ENCODE measurements around the gene PIK3C2G. TPM values are rescaled to one million over a fixed set of nuclear protein-coding genes. Genes with fewer than 3 reads are reported as not detected.
"Not testable (repeated sequence)": the region's sequence is repeated elsewhere in the genome, so short reads cannot be mapped to it uniquely, and the experiment has no call there.

Gene PIK3C2G
- total and polyA plus RNA-seq, 3 donors from 2014 or later = 0.55 to 1.1 (median 0.62) TPM

DNA sequence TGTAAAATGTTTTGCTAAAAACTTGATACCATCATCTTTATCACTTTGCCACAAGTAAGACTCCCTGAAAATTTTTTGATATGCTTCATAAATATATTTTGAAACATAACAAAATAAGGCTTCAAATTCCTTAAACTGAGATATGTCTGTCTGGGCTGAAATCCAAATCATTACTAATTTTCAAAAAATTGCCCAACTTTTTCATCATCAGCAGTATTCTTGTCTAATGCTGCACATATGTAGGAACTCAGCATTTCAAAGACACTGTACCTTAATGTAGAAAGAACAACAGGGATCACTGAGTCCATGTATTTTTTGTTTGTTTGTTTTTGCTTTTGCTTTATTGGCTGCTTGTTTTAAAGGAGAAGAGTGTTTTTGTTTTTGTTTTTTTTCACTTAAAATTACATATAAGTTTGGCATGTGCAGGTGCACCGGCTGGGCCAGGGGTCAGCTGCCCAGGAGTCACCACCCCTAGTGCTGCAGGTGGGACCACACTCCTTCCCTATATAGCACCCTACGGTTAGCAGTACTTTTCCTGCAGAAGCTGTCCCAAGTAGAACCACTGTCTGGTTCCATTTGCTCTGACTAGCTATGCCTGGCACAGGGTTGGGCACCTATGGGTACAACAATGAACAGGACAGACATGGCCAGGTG is 231.2 kb downstream of the PIK3C2G start:
- TF ChIP-seq POLR2A (IDR thresholded peaks at IDR 0.05) = no peak
- TF ChIP-seq, protein P1, sequence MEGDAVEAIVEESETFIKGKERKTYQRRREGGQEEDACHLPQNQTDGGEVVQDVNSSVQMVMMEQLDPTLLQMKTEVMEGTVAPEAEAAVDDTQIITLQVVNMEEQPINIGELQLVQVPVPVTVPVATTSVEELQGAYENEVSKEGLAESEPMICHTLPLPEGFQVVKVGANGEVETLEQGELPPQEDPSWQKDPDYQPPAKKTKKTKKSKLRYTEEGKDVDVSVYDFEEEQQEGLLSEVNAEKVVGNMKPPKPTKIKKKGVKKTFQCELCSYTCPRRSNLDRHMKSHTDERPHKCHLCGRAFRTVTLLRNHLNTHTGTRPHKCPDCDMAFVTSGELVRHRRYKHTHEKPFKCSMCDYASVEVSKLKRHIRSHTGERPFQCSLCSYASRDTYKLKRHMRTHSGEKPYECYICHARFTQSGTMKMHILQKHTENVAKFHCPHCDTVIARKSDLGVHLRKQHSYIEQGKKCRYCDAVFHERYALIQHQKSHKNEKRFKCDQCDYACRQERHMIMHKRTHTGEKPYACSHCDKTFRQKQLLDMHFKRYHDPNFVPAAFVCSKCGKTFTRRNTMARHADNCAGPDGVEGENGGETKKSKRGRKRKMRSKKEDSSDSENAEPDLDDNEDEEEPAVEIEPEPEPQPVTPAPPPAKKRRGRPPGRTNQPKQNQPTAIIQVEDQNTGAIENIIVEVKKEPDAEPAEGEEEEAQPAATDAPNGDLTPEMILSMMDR (IDR thresholded peaks at IDR 0.05) = no peak
- no peak for DNase-seq
- no peaks in the 10 kb centered on the region for H3K9me3 ChIP-seq
- H3K27ac ChIP-seq = no peak overlapping the region
- H3K4me1 ChIP-seq = peaks cover 4% of the 10 kb centered on the region
- intact Hi-C loops (cut with DNase I; ENCODE audit: low total_unique reads) = no loop called here
- WGBS, 2 donors = 82 to 94% methylated on average over 2 of the region's 2 CpGs
- no peaks in the 10 kb centered on the region for H3K27me3 ChIP-seq
- no peaks in the 10 kb centered on the region for H3K36me3 ChIP-seq (ENCODE audit: low read depth, missing control alignments)
- H3K4me3 ChIP-seq = no peak overlapping the region

DNA sequence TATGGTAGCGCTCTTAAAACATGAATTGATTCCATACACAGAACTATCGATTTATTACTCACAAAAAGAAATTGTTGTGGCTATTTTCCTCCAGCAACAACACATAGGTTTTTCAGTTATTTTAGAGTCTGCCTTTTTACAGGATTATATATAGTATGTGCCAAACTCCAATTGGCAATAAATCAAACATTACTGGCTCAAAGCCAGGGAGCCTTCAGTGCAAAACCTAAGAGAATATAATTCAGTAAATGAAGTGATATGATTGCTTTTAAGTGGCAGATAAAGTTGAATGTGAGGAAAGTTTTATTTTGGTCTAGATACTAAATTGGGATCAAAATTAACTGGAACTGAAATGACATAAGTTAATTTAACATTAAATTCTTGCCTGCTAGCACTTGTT is 234.8 kb downstream of the PIK3C2G start:
- Histone ChIP-seq H3K36me3 (ENCODE audit: low read depth, missing control alignments) (no peaks in the 10 kb centered on the region), H3K27ac (no peak overlapping the region), H3K4me3 (no peak overlapping the region), H3K4me1 (peaks cover 4% of the 10 kb centered on the region), H3K9me3 (no peaks in the 10 kb centered on the region), H3K27me3 (no peaks in the 10 kb centered on the region)
- intact Hi-C loops (cut with DNase I; ENCODE audit: low total_unique reads) = no loop called here
- DNase-seq = no peak
- WGBS, 2 donors = 93% methylated on average over 2 of the region's 2 CpGs
- no peak for TF ChIP-seq POLR2A (IDR thresholded peaks at IDR 0.05)
- TF ChIP-seq, protein P1 (IDR thresholded peaks at IDR 0.05) = no peak

DNA sequence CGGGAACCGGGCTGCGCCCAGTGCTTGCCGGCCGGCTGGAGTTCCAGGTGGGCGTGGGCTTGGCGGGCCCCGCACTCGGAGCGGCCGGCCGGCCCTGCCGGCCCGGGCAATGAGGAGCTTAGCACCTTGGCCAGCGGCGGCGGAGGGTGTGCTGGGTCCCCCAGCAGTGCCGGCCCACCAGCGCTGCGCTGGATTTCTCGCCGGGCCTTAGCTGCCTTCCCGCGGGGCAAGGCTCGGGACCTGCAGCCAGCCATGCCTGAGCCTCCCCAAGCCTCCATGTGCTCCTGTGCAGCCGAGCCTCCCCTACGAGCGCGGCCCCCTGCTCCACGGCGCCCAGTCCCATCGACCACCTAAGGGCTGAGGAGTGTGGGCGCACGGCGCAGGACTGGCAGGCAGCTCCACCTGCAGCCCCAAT is 238.8 kb downstream of the PIK3C2G start:
- peak; percentile 16 for DNase-seq
- H3K36me3 ChIP-seq (ENCODE audit: low read depth, missing control alignments); H3K27me3 ChIP-seq; H3K4me1 ChIP-seq; intact Hi-C loops (cut with DNase I; ENCODE audit: low total_unique reads); H3K9me3 ChIP-seq; H3K27ac ChIP-seq: not testable (repeated sequence)
- peak overlapping the region; percentile 36 to 50 for H3K4me3 ChIP-seq
- 92% methylated on average over 33 of the region's 35 CpGs; no CpG with 5 or more reads in 1 of the 2 donors for WGBS, 2 donors

DNA sequence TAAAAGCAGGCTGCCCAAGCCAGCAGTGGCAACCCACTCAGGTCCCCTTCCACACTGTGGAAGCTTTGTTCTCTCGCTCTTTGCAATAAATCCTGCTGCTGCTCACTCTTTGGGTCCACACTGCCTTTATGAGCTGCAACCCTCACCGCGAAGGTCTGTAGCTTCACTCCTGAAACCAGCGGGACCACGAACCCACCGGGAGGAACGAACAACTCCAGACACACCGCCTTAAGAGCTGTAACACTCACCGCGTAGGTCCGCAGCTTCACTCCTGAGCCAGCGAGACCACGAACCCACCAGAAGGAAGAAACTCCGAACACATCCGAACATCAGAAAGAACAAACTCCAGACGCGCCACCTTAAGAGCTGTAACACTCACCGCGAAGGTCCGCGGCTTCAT is 239.4 kb downstream of the PIK3C2G start:
- peak overlapping the region; percentile 36 to 50 for H3K4me3 ChIP-seq
- 57 to 73% methylated on average over 21 of the region's 21 CpGs for WGBS, 2 donors
- DNase-seq; H3K27me3 ChIP-seq; H3K27ac ChIP-seq; H3K36me3 ChIP-seq (ENCODE audit: low read depth, missing control alignments); intact Hi-C loops (cut with DNase I; ENCODE audit: low total_unique reads); H3K4me1 ChIP-seq; H3K9me3 ChIP-seq: not testable (repeated sequence)

DNA sequence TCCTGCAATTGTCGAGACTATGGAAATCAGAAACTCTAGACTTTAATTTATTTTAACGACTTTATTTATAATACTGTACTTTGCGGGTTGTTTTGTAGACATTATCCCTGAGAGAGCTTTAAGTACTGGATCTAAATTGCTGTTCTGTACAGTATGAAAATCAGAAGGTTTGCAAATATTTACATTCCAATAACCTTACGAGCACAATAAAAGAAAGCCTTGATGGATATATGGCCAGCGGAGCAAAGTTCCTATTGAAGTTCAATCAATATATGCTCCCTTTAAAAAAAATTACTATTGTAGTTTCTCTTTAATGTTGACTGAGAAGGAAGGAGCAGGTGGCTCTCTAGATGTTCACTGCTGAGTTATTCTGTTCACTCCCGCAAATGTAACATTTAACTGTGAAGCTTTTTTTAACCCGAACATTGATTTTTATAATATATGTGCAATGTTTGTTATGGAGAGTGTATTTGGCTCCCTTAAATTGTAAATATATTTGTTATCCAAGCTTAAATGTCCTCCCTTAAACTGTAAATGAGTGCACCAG is 241.2 kb downstream of the PIK3C2G start:
- intact Hi-C loops (cut with DNase I; ENCODE audit: low total_unique reads) = no loop called here
- WGBS, 2 donors = 88 to 95% methylated on average over 7 of the region's 7 CpGs
- no peaks in the 10 kb centered on the region for H3K36me3 ChIP-seq (ENCODE audit: low read depth, missing control alignments)
- no peak overlapping the region for H3K4me3 ChIP-seq
- H3K27me3 ChIP-seq = no peaks in the 10 kb centered on the region
- TF ChIP-seq, protein P1 (IDR thresholded peaks at IDR 0.05) = no peak
- no peak for TF ChIP-seq POLR2A (IDR thresholded peaks at IDR 0.05)
- no peak overlapping the region for H3K27ac ChIP-seq
- no peaks in the 10 kb centered on the region for H3K9me3 ChIP-seq
- DNase-seq = no peak
- no peaks in the 10 kb centered on the region for H3K4me1 ChIP-seq

DNA sequence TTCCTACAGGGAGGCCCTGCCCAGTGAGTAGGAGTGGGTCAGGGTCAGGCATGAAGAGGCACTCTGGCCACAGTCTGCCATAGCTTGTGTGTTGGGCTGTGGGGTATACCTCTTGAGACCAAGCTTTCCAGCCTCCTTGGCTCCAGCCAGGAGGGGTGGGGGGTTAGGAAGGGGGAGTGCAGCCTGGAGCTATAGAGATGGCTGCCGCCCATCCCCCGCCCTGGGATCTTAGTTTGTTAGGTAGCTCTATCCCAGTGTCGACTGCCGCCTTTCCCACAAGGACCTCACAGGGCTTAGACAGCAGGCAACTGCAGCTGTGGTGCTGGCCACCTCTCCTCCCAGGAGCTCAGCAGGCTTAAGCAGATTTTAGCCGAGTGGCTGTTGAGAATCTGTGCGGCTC is 260.1 kb downstream of the PIK3C2G start:
- H3K36me3 ChIP-seq (ENCODE audit: low read depth, missing control alignments) = no peaks in the 10 kb centered on the region
- DNase-seq = no peak
- no peaks in the 10 kb centered on the region for H3K27me3 ChIP-seq
- H3K9me3 ChIP-seq = no peaks in the 10 kb centered on the region
- intact Hi-C loops (cut with DNase I; ENCODE audit: low total_unique reads) = no loop called here
- no peak overlapping the region for H3K4me3 ChIP-seq
- no peak for TF ChIP-seq POLR2A (IDR thresholded peaks at IDR 0.05)
- TF ChIP-seq, protein P1 (IDR thresholded peaks at IDR 0.05) = no peak
- 92 to 93% methylated on average over 4 to 6 of the region's 6 CpGs for WGBS, 2 donors
- no peak overlapping the region for H3K27ac ChIP-seq
- no peaks in the 10 kb centered on the region for H3K4me1 ChIP-seq

All from testis (tissue), 3 donors.